SU-DHL-6 (cell line): ENCODE data around the gene POU3F3.

ENCODE experiments used
- H2AFZ ChIP-seq: fragments of 200-600 bp; sonication (generic); 2 replicates; pipeline ENCODE4 v1.6.1; 2014; ENCODE audit warnings: low read depth, mild to moderate bottlenecking, moderate library complexity, mixed read lengths, antibody characterized with exemption, low read length; ENCODE audit not compliant: severe bottlenecking
- H3F3A ChIP-seq: fragments of 200-600 bp; shearing (Covaris generic); 2 replicates; pipeline ENCODE4 v1.6.0; 2016; ENCODE audit warnings: antibody characterized with exemption, mild to moderate bottlenecking; ENCODE audit not compliant: insufficient read depth
- H3K27ac ChIP-seq: fragments of 200-600 bp; sonication (generic); 2 replicates; pipeline ENCODE4 v1.5.1; 2016; ENCODE audit warnings: low read depth, mild to moderate bottlenecking, low read length, moderate library complexity, mixed read lengths
- H3K27me3 ChIP-seq: fragments of 200-600 bp; sonication (generic), shearing (Covaris generic); 2 replicates; pipeline ENCODE4 v1.6.0; 2014; ENCODE audit warnings: mild to moderate bottlenecking, low read length
- H3K36me3 ChIP-seq: fragments of 200-600 bp; sonication (generic); 2 replicates; pipeline ENCODE4 v1.6.1; 2014; ENCODE audit warnings: mild to moderate bottlenecking, low read length, mixed read lengths
- H3K4me2 ChIP-seq: fragments of 300-600, 200-600 bp; shearing (Covaris generic), sonication (generic); 2 replicates; pipeline ENCODE4 v1.6.0; 2014; ENCODE audit warnings: low read length, low read depth, mild to moderate bottlenecking; ENCODE audit not compliant: poor library complexity, severe bottlenecking
- H3K4me3 ChIP-seq: fragments of 200-600 bp; sonication (generic); 2 replicates; pipeline ENCODE4 v1.5.1; 2014; ENCODE audit warnings: antibody characterized with exemption, low read length, mild to moderate bottlenecking, mixed read lengths; ENCODE audit not compliant: insufficient read depth, poor library complexity, severe bottlenecking
- H3K79me2 ChIP-seq: fragments of 200-600 bp; sonication (generic); 2 replicates; pipeline ENCODE4 v1.6.1; 2014; ENCODE audit warnings: mild to moderate bottlenecking, low read length, moderate library complexity; ENCODE audit not compliant: insufficient read depth
- H3K9ac ChIP-seq: fragments of 200-600 bp; sonication (generic); 2 replicates; pipeline ENCODE4 v1.7.0; 2014; ENCODE audit warnings: mild to moderate bottlenecking, low read length
- H3K9me2 ChIP-seq: fragments of 200-600 bp; sonication (generic); replicated peaks from 2 replicates; pipeline ENCODE4 v1.6.1; 2014; ENCODE audit warnings: low read length; ENCODE audit not compliant: insufficient read depth
- H3K9me3 ChIP-seq: fragments of 200-600 bp; sonication (generic); 2 replicates; pipeline ENCODE4 v1.6.1; 2014; ENCODE audit warnings: low read length, mixed read lengths; ENCODE audit not compliant: insufficient read depth
- H4K20me1 ChIP-seq: fragments of 200-600 bp; sonication (generic); 2 replicates; pipeline ENCODE4 v1.6.1; 2014; ENCODE audit warnings: low read depth, mild to moderate bottlenecking, antibody characterized with exemption, low read length, moderate library complexity, mixed read lengths
- EZH2phosphoT487 ChIP-seq: fragments of 200-600 bp; sonication (generic), shearing (Covaris generic); conservative IDR thresholded peaks from 2 replicates; pipeline ENCODE4 v1.6.1; 2018; ENCODE audit warnings: mild to moderate bottlenecking, antibody characterized with exemption, low read length, moderate library complexity, mixed read lengths
- TF ChIP-seq, protein P1 (sequence below): fragments of 200-600 bp; sonication (generic); IDR thresholded peaks from one replicate; pipeline ENCODE4 v1.5.1; 2017; ENCODE audit warnings: antibody characterized with exemption, mild to moderate bottlenecking, low read length, moderate library complexity; ENCODE audit not compliant: insufficient read depth, poor library complexity, severe bottlenecking

POU3F3 gene

DNA sequence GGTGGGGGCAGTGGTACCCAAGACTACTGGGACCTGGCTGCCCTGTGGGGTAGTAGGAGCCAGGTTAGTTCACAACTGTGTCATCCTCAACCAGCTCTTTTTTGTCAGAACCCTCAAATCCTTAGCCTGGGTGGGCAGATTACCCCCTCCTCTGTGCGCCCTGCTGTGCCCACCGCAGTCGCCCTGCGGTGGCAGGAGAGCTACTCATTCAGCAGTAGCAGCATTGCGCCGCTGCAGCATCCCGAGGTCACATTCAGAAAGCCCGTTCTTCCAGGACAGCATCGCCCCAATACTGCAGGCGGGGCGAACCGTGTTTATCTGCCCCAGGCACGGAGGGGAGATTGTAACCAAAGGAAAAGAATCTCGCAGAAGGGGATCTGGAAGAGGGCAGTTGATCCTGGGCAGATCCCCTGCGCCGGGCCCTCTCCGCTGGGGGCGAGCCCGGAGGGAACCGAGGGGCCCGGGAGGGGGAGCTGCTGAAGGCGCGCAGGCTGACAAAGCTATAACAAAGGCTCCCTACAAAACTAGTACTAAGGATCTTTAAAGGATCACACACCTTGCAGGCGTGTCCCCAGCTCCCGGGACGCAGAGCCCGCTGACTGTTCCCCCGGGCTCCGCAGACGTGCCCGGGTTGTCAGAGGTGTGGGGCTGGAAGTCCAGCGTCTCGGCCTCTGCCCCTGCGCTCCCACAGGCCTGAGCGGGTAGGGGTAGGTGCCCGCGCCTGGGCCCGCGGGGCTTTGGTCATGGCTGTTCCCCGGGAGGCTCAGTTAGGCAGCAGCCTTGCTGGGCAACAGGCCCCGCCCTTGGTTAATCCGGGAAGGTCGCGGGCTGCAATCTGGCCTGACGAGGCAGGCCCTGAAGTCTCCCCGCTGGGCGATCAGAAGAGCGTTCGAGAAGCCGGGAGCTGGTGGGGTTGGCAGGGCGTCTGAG lies 13.2 kb downstream of the POU3F3 start:
- H3K27ac ChIP-seq, result no peak overlapping the region
- H3K36me3 ChIP-seq, result no peaks in the 10 kb centered on the region
- H3K9me3 ChIP-seq, result no peaks in the 10 kb centered on the region
- H2AFZ ChIP-seq, result no peak overlapping the region
- no peak overlapping the region for H3K4me2 ChIP-seq
- no peaks in the 10 kb centered on the region for H3K79me2 ChIP-seq
- H4K20me1 ChIP-seq, result no peaks in the 10 kb centered on the region
- no peak overlapping the region for H3K4me3 ChIP-seq
- no peaks in the 10 kb centered on the region for H3K9me2 ChIP-seq
- TF ChIP-seq, protein P1, sequence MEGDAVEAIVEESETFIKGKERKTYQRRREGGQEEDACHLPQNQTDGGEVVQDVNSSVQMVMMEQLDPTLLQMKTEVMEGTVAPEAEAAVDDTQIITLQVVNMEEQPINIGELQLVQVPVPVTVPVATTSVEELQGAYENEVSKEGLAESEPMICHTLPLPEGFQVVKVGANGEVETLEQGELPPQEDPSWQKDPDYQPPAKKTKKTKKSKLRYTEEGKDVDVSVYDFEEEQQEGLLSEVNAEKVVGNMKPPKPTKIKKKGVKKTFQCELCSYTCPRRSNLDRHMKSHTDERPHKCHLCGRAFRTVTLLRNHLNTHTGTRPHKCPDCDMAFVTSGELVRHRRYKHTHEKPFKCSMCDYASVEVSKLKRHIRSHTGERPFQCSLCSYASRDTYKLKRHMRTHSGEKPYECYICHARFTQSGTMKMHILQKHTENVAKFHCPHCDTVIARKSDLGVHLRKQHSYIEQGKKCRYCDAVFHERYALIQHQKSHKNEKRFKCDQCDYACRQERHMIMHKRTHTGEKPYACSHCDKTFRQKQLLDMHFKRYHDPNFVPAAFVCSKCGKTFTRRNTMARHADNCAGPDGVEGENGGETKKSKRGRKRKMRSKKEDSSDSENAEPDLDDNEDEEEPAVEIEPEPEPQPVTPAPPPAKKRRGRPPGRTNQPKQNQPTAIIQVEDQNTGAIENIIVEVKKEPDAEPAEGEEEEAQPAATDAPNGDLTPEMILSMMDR, result no peak
- no peak for TF ChIP-seq EZH2phosphoT487
- H3K9ac ChIP-seq, result no peak overlapping the region
- no peaks in the 10 kb centered on the region for H3K27me3 ChIP-seq
- no peaks in the 10 kb centered on the region for H3F3A ChIP-seq

DNA sequence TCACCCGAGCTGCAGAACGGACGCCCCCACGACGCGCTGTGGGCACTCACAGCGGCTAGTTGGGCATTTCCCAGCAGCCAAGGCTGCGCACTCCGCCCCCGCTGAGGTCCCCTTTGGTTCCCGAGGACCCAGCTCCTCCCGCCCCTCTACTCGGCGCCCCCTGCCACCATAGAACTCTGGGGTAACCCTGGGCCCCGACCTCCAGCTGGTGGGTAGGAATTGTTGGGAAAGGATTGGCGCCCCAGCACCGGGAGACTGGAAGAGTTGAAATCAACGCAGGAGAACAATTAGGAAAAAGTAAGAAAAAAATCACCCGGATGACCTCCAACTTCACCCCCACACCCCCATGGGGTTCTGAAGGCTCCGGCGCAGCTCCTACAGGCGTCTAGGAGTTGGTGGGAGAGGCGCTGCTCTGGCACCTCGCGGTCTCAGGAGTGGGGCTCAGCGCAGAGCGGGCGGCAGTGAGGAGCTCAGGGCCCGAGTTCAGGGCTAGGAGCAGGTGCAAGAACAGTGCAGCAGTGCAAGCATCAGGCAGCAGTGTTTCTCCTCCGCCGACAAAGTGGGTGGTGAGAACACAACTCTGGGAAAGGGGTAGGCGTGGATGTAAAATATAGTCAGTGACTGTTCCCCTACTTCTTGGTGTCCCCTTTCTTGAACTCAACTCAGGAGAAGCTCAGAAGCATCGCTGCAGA lies 14.0 kb downstream of the POU3F3 start:
- Histone ChIP-seq H3K9me2 (no peaks in the 10 kb centered on the region), H3K79me2 (no peaks in the 10 kb centered on the region), H3K4me2 (no peak overlapping the region), H3K27ac (no peak overlapping the region), H3F3A (no peaks in the 10 kb centered on the region), H3K4me3 (no peak overlapping the region), H4K20me1 (no peaks in the 10 kb centered on the region), H3K9me3 (no peaks in the 10 kb centered on the region), H3K36me3 (no peaks in the 10 kb centered on the region), H2AFZ (no peak overlapping the region), H3K9ac (no peak overlapping the region), H3K27me3 (no peaks in the 10 kb centered on the region)
- TF ChIP-seq, protein P1, result no peak
- no peak for TF ChIP-seq EZH2phosphoT487

DNA sequence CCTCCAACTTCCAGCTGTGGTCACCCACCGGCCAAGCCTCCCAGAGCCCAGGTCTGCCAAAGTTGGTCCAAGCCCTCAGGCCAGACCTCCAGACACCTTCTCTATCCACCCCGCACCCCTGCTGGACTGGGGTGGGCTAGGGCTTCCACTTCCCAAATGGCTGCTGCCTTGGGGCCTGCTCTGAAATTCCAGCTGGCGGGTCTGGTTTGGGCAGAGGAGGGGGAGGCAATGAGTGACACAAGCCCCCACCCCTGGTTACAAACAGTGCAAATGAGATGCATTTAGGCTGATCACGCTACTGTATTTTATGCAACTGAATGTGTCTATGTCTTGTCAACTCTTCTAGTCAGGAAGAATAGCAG lies 14.6 kb downstream of the POU3F3 start:
- Histone ChIP-seq H3K79me2 (no peaks in the 10 kb centered on the region), H3F3A (no peaks in the 10 kb centered on the region), H3K36me3 (no peaks in the 10 kb centered on the region), H3K27ac (no peak overlapping the region), H4K20me1 (no peaks in the 10 kb centered on the region), H3K9ac (no peak overlapping the region), H3K9me2 (no peaks in the 10 kb centered on the region), H3K9me3 (no peaks in the 10 kb centered on the region), H2AFZ (no peak overlapping the region), H3K27me3 (no peaks in the 10 kb centered on the region), H3K4me2 (no peak overlapping the region), H3K4me3 (no peak overlapping the region)
- TF ChIP-seq, protein P1, result no peak
- no peak for TF ChIP-seq EZH2phosphoT487
